H1 (cell line): ENCODE measurements around the gene FCMR. TPM values are rescaled to one million over a fixed set of nuclear protein-coding genes. Genes with fewer than 3 reads are reported as not detected.

ENCODE experiments used
- CTCF ChIA-PET: fragments of 300-600 bp; sonication (Branson Sonifier 250); formaldehyde crosslinking; loops from one replicate; lab custom pipeline; 2021; ENCODE audit not compliant: partially characterized antibody; lab: Charles Lee
- POLR2A ChIA-PET: fragments of 300-600 bp; sonication (Branson Sonifier 250); formaldehyde crosslinking; loops from one replicate; lab custom pipeline; 2021; ENCODE audit warnings: inconsistent platforms; ENCODE audit not compliant: partially characterized antibody; lab: Charles Lee
- DNase-seq, 2 experiments: peaks; one replicate each; pipeline versions ENCODE4 v3.0.0 to v3.0.0-alpha.2; 2010 to 2022; ENCODE audit warnings: low spot score in 2 of 2, low read depth in 1 of 2, mixed read lengths in 1 of 2
- FAIRE-seq: peaks from 2 replicates; lab custom pipeline; 2011; peaks lifted over from hg19 to GRCh38; lab: Jason Lieb, UNC
- H2AFZ ChIP-seq: 2 replicates; pipeline ENCODE4 v1.8.1; 2012; ENCODE audit warnings: low read length, inconsistent platforms
- H2AK5ac ChIP-seq: 2 replicates; pipeline ENCODE4 v1.6.1; 2013; ENCODE audit warnings: low read depth, low read length
- H2BK120ac ChIP-seq: replicated peaks from 2 replicates; pipeline ENCODE3; 2013; ENCODE audit warnings: low read depth, low read length, inconsistent platforms
- H2BK12ac ChIP-seq: 2 replicates; pipeline ENCODE4 v1.6.1; 2013; ENCODE audit warnings: low read depth, low read length
- H2BK15ac ChIP-seq: 2 replicates; pipeline ENCODE4 v1.6.1; 2013; ENCODE audit warnings: low read length
- H2BK20ac ChIP-seq: 2 replicates; pipeline ENCODE4 v1.6.1; 2013; ENCODE audit warnings: low read length
- H2BK5ac ChIP-seq: 2 replicates; pipeline ENCODE4 v1.6.1; 2013; ENCODE audit warnings: low read depth, low read length
- H3K14ac ChIP-seq: 2 replicates; pipeline ENCODE4 v1.6.1; 2013; ENCODE audit warnings: inconsistent platforms; ENCODE audit not compliant: insufficient read length
- H3K18ac ChIP-seq: 2 replicates; pipeline ENCODE4 v1.6.1; 2013; ENCODE audit warnings: low read length; ENCODE audit errors: extremely low read depth
- H3K23ac ChIP-seq: 2 replicates; pipeline ENCODE4 v1.6.1; 2013; ENCODE audit warnings: inconsistent platforms; ENCODE audit not compliant: insufficient read length
- H3K23me2 ChIP-seq: 2 replicates; pipeline ENCODE4 v1.6.1; 2013; ENCODE audit warnings: low read depth, low read length
- H3K27ac ChIP-seq: 2 replicates; pipeline ENCODE4 v1.6.1; 2011; ENCODE audit warnings: low read depth, low read length, inconsistent platforms
- H3K27me3 ChIP-seq, 4 experiments: replicated peaks in 1 of 4; 1 replicate in 1 of 4; 2 replicates in 3 of 4; pipeline versions ENCODE4 v1.6.1 to v1.8.1; 2011 to 2013; ENCODE audit warnings: low read length in 3 of 4, mild to moderate bottlenecking in 3 of 4, inconsistent platforms in 2 of 4, mixed read lengths in 2 of 4, moderate library complexity in 1 of 4; ENCODE audit not compliant: control insufficient read depth in 3 of 4, insufficient read depth in 3 of 4; ENCODE audit errors: extremely low read depth in 1 of 4
- H3K36me3 ChIP-seq, 4 experiments: 2 replicates each; pipeline versions ENCODE4 v1.6.1 to v1.8.1; 2011 to 2013; ENCODE audit warnings: mild to moderate bottlenecking in 4 of 4, low read length in 3 of 4, moderate library complexity in 2 of 4, control low read depth in 1 of 4, inconsistent platforms in 1 of 4; ENCODE audit not compliant: insufficient read depth in 4 of 4, control insufficient read depth in 2 of 4
- H3K4ac ChIP-seq: replicated peaks from 2 replicates; pipeline ENCODE3; 2013; ENCODE audit warnings: low read length, low read depth, mixed read lengths, inconsistent platforms; ENCODE audit not compliant: insufficient read length
- H3K4me1 ChIP-seq, 4 experiments: replicated peaks in 1 of 4; 1 replicate in 1 of 4; 2 replicates in 3 of 4; pipeline versions ENCODE4 v1.6.1 to v1.8.1; 2011 to 2013; ENCODE audit warnings: low read length in 3 of 4, inconsistent platforms in 2 of 4, mixed read lengths in 1 of 4; ENCODE audit not compliant: insufficient read depth in 4 of 4, control insufficient read depth in 3 of 4
- H3K4me2 ChIP-seq, 2 experiments: 2 replicates each; pipeline versions ENCODE4 v1.6.1 to v1.8.1; 2011 to 2013; ENCODE audit warnings: low read depth in 2 of 2, low read length in 2 of 2, control low read depth in 1 of 2, inconsistent platforms in 1 of 2, mild to moderate bottlenecking in 1 of 2; ENCODE audit not compliant: insufficient read depth in 1 of 2
- H3K4me3 ChIP-seq, 4 experiments: fragments of 200-600, 300-600 bp in 1 of 4; sonication (generic), shearing (Covaris generic), sonication (Bioruptor Twin) in 1 of 4; 2 replicates each; pipeline versions ENCODE4 v1.5.1 to v1.8.1; 2011 to 2016; ENCODE audit warnings: low read length in 4 of 4, low read depth in 3 of 4, control low read depth in 2 of 4, inconsistent platforms in 2 of 4, mild to moderate bottlenecking in 2 of 4, mixed read lengths in 1 of 4, moderate library complexity in 1 of 4; ENCODE audit not compliant: insufficient read depth in 2 of 4; ENCODE audit errors: extremely low read depth in 1 of 4
- H3K56ac ChIP-seq: replicated peaks from 2 replicates; pipeline ENCODE3; 2013; ENCODE audit warnings: low read depth, mild to moderate bottlenecking, mixed read lengths, low read length, inconsistent platforms; ENCODE audit not compliant: insufficient read length
- H3K79me1 ChIP-seq: 2 replicates; pipeline ENCODE4 v1.6.1; 2013; ENCODE audit warnings: low read depth, low read length, control low read depth
- H3K79me2 ChIP-seq, 2 experiments: 2 replicates each; pipeline versions ENCODE4 v1.6.1 to v1.8.1; 2012 to 2013; ENCODE audit warnings: low read length in 2 of 2, mild to moderate bottlenecking in 2 of 2, inconsistent platforms in 1 of 2; ENCODE audit not compliant: insufficient read depth in 2 of 2, control insufficient read depth in 1 of 2
- H3K9ac ChIP-seq, 4 experiments: replicated peaks in 1 of 4; 1 replicate in 1 of 4; 2 replicates in 3 of 4; pipeline versions ENCODE4 v1.6.1 to v1.8.1; 2011 to 2013; ENCODE audit warnings: low read depth in 3 of 4, low read length in 3 of 4, control low read depth in 2 of 4, mild to moderate bottlenecking in 2 of 4, moderate library complexity in 2 of 4, inconsistent platforms in 1 of 4; ENCODE audit errors: extremely low read depth in 1 of 4
- H3K9me3 ChIP-seq, 2 experiments: 2 replicates each; pipeline versions ENCODE4 v1.6.1 to v1.8.1; 2012 to 2013; ENCODE audit warnings: mild to moderate bottlenecking in 2 of 2, moderate library complexity in 2 of 2, control low read depth in 1 of 2, inconsistent platforms in 1 of 2, low read depth in 1 of 2, low read length in 1 of 2, mixed read lengths in 1 of 2; ENCODE audit not compliant: insufficient read depth in 2 of 2
- H4K20me1 ChIP-seq, 2 experiments: replicated peaks in 1 of 2; 2 replicates each; pipeline versions ENCODE3 to v1.8.1; 2011 to 2013; ENCODE audit warnings: inconsistent platforms in 2 of 2, low read length in 2 of 2, mild to moderate bottlenecking in 1 of 2; ENCODE audit not compliant: insufficient read depth in 2 of 2, control insufficient read depth in 1 of 2
- H4K5ac ChIP-seq: 2 replicates; pipeline ENCODE4 v1.6.1; 2013; ENCODE audit warnings: low read length, low read depth, mixed read lengths, inconsistent platforms; ENCODE audit not compliant: insufficient read length
- H4K8ac ChIP-seq: 2 replicates; pipeline ENCODE4 v1.8.0; 2013; ENCODE audit warnings: mild to moderate bottlenecking, moderate library complexity, low read length, inconsistent platforms; ENCODE audit not compliant: insufficient read depth; ENCODE audit errors: extremely low read depth
- H4K91ac ChIP-seq: replicated peaks from 2 replicates; pipeline ENCODE3; 2013; ENCODE audit warnings: low read length, mixed read lengths, inconsistent platforms; ENCODE audit not compliant: insufficient read length
- FOSL1 ChIP-seq: IDR thresholded peaks from 2 replicates; pipeline ENCODE4 v1.6.1; 2011; ENCODE audit warnings: mild to moderate bottlenecking, low read depth, low read length, moderate library complexity; ENCODE audit not compliant: insufficient read depth
- KDM1A ChIP-seq: fragments of 200-600, 300-600 bp; sonication (generic); IDR thresholded peaks from 2 replicates; pipeline ENCODE4 v1.7.1; 2016; ENCODE audit warnings: mild to moderate bottlenecking, low read length, borderline replicate concordance
- WGBS, 2 experiments: shearing (Covaris generic) in 1 of 2; methylation state at CpG; one replicate each; pipeline versions ENCODE4 v1.1.6 to v1.1.7; 2013 to 2015; ENCODE audit warnings: low lambda C conversion rate in 2 of 2, mixed read lengths in 2 of 2, inconsistent platforms in 1 of 2, low coverage in 1 of 2, missing lambda C conversion rate in 1 of 2; ENCODE audit not compliant: insufficient replicate concordance in 2 of 2, insufficient coverage in 1 of 2, insufficient read length in 1 of 2; ENCODE audit errors: extremely low coverage in 1 of 2, missing lambda C conversion rate in 1 of 2; 5-methylcytosine and 5-hydroxymethylcytosine counted together
- polyA plus RNA-seq, 7 experiments: library from polyadenylated mRNA; depleted of rRNA in 3 of 7; stranded (reverse) in 5 of 7; unstranded in 2 of 7; fragments of >200 nt in 5 of 7; fragments of 200-250 nt in 2 of 7; gene quantifications; 1 replicate in 5 of 7; 2 replicates in 1 of 7; 4 replicates in 1 of 7; pipeline versions ENCODE4 v1.2.1 to v1.2.3, GENCODE V29; 2011 to 2013; ENCODE audit warnings: missing spikeins in 2 of 7, mixed read lengths in 2 of 7
- total RNA-seq: library from RNA; stranded (reverse); fragmentation: NEBNext Ultra II Directional; extraction: Animal tissue kit (Norgen Biotek cat#: 25700); gene quantifications from 2 replicates; pipeline ENCODE4 v1.2.1, GENCODE V29; 2021

Gene FCMR
- total and polyA plus RNA-seq, 2 of the 8 experiments (the other 6 are each of a cell fraction or from before 2014, with no cell fraction given) = 0.53 TPM; not detected in 1

GRCh38 chr1:206902702-206903101 is 19.0 kb downstream of the FCMR start:
- no peaks in the 10 kb centered on the region for H3K79me2 ChIP-seq
- no peaks in the 10 kb centered on the region for H4K20me1 ChIP-seq
- no peak overlapping the region for H4K5ac ChIP-seq
- no peak overlapping the region for H2AFZ ChIP-seq
- peaks cover 0 to 3% (median 1%) of the 10 kb centered on the region in 4 experiments; a peak in 4 of 7 replicates for H3K4me1 ChIP-seq
- H3K9ac ChIP-seq = no peak overlapping the region
- no peak overlapping the region for H3K23ac ChIP-seq
- H4K8ac ChIP-seq = no peak overlapping the region
- H2BK20ac ChIP-seq = no peak overlapping the region
- H2BK12ac ChIP-seq = no peak overlapping the region
- no peak overlapping the region for H4K91ac ChIP-seq
- POLR2A ChIA-PET = no interaction called here
- H3K36me3 ChIP-seq = no peaks in the 10 kb centered on the region
- no peak overlapping the region for H2BK120ac ChIP-seq
- no peak overlapping the region for H2BK5ac ChIP-seq
- CTCF ChIA-PET = interaction anchor here (0.8 to 1.6 kb wide), 4 partner anchors 10 to 31 kb away, joined by 3 to 5 read pairs (median 4); no protein-coding TSS in a partner anchor
- no peak overlapping the region for H3K18ac ChIP-seq
- H3K14ac ChIP-seq = no peak overlapping the region
- H2BK15ac ChIP-seq = no peak overlapping the region
- no peak for DNase-seq
- H3K56ac ChIP-seq = no peak overlapping the region
- H3K23me2 ChIP-seq = no peaks in the 10 kb centered on the region
- no peaks in the 10 kb centered on the region for H3K9me3 ChIP-seq
- WGBS, 2 experiments = 77% methylated on average over 1 of the region's 1 CpG; no CpG with 5 or more reads in 1 of the 2 experiments
- peaks cover 1 to 7% (median 4%) of the 10 kb centered on the region in 4 experiments for H3K27me3 ChIP-seq
- no peaks in the 10 kb centered on the region for H3K79me1 ChIP-seq
- no peak overlapping the region for H2AK5ac ChIP-seq
- no peak overlapping the region for H3K4ac ChIP-seq
- FAIRE-seq = no peak
- H3K4me2 ChIP-seq = no peak overlapping the region
- H3K27ac ChIP-seq = no peak overlapping the region
- no peak overlapping the region for H3K4me3 ChIP-seq
- TF ChIP-seq KDM1A (no peak), FOSL1 (no peak)
